ENCODE measurements around the gene KREMEN1.

DNA sequence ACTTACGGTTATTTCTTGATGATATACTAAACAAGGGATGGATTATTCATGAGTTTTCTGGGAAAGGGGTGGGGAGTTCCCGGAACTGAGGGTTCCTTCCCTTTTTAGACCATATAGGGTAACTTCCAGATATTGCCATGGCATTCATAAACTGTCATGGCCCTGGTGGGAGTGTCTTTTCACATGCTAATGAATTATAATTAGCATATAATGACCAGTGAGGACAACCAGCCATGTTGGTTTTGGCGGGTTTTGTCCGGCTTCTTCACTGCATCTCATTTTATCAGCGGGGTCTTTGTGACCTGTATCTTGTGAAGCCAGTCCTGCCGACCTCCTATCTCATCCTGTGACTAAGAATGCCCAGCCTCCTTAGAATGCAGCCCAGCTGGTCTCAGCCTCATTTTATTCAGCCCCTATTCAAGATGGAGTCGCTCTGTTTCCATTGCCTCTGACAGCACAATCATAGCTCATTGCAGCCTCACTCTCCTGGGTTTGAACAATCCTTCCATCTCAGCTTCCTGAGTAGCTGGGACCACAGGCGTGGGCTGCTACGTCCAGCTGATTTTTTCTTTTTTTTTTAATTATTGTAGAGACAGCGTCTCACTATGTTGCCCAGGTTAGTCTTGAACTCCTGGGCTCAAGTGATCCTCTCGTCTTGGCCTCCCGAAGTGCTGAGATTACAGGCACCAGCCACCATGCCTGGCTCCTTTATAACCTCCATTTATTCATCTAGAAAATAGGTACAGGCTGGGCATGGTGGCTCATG, 80.3 kb downstream of the KREMEN1 start:
- TF ChIP-seq, protein P1, sequence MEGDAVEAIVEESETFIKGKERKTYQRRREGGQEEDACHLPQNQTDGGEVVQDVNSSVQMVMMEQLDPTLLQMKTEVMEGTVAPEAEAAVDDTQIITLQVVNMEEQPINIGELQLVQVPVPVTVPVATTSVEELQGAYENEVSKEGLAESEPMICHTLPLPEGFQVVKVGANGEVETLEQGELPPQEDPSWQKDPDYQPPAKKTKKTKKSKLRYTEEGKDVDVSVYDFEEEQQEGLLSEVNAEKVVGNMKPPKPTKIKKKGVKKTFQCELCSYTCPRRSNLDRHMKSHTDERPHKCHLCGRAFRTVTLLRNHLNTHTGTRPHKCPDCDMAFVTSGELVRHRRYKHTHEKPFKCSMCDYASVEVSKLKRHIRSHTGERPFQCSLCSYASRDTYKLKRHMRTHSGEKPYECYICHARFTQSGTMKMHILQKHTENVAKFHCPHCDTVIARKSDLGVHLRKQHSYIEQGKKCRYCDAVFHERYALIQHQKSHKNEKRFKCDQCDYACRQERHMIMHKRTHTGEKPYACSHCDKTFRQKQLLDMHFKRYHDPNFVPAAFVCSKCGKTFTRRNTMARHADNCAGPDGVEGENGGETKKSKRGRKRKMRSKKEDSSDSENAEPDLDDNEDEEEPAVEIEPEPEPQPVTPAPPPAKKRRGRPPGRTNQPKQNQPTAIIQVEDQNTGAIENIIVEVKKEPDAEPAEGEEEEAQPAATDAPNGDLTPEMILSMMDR (IDR thresholded peaks at IDR 0.05; ENCODE audit: low read length): no peak
- TF ChIP-seq EZH2 (optimal IDR thresholded peaks at IDR 0.05; ENCODE audit: low read depth, low read length): no peak
- TF ChIP-seq EZH2phosphoT487 (IDR thresholded peaks at IDR 0.05; ENCODE audit: low read length): no peak

All from MM.1S (cell line).